Activated naive CD8-positive, alpha-beta T cell treated with anti-CD3 and anti-CD28 coated beads for 36 hours (primary cell): ENCODE data around the gene MRPL42. TPM values are rescaled to one million over a fixed set of nuclear protein-coding genes. Genes with fewer than 3 reads are reported as not detected.
"Not testable (repeated sequence)": the region's sequence is repeated elsewhere in the genome, so short reads cannot be mapped to it uniquely, and the experiment has no call there.

Experiments used
- DNase-seq: peaks from one replicate; pipeline ENCODE4 v3.0.0; 2021
- H3K27ac Mint-ChIP-seq: one replicate; pipeline ENCODE4 v1.8.0; 2022; ENCODE audit warnings: mild to moderate bottlenecking, moderate library complexity, mixed read lengths
- H3K27me3 Mint-ChIP-seq: one replicate; pipeline ENCODE4 v1.8.0; 2022; ENCODE audit warnings: mild to moderate bottlenecking, mixed read lengths
- H3K36me3 Mint-ChIP-seq: one replicate; pipeline ENCODE4 v1.8.0; 2021; ENCODE audit warnings: mild to moderate bottlenecking, mixed read lengths
- H3K4me1 Mint-ChIP-seq: one replicate; pipeline ENCODE4 v1.8.0; 2021; ENCODE audit warnings: mixed read lengths
- H3K4me3 Mint-ChIP-seq: one replicate; pipeline ENCODE4 v1.8.0; 2022; ENCODE audit warnings: mild to moderate bottlenecking, moderate library complexity, mixed read lengths
- H3K9me3 Mint-ChIP-seq: one replicate; pipeline ENCODE4 v1.8.0; 2022; ENCODE audit warnings: mixed read lengths
- total RNA-seq, 2 experiments: library from RNA; stranded (reverse); gene quantifications; one replicate each; pipeline ENCODE4 v1.2.3, GENCODE V29; 2021

Gene MRPL42
- total RNA-seq, 2 experiments from 2014 or later = 92.4 to 93.4 TPM

DNA sequence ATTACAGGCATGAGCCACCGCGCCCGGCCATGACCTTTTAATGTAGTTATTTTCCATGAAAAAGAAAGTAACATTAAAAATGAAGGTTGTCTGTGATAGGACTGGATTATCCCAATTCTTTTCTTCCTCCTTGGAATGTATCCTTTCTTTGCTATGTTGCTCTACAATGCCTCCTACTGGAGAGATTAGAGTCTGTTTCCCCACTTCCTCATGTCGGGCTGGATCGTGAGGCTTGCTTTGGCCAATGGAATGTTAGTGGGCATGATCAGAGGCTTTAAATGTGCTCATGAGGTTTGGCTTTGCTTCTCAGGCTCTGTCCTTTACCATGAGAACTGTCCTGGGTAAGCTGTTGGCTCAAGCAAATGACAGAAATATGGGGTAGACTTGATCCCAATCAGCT, 70.5 kb downstream of the MRPL42 start:
- Mint-ChIP-seq H3K4me3 (no peak overlapping the region), H3K27me3 (no peaks in the 10 kb centered on the region), H3K9me3 (no peaks in the 10 kb centered on the region), H3K4me1 (no peaks in the 10 kb centered on the region), H3K36me3 (no peaks in the 10 kb centered on the region), H3K27ac (no peak overlapping the region)
- no peak for DNase-seq

DNA sequence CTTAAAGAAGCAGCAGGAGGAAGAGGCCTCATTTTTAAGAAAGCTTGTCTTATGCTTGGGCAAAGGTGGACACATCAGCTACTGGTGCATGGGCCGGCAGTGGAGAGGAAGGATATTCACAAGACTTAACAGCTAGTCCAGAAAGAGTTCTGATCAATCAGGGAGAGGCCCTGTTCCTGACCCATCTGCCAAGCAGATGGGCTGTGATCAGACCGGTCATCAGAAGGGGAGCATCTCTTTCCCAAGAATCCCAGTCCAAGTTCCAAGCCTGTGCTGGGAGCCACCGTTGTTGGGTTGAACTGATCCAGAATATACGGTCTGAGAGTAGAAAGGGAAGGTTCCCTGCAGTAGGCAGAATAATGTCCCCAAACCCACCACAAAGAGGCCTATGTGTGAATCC, 72.5 kb downstream of the MRPL42 start:
- Mint-ChIP-seq H3K36me3 (peaks cover 3% of the 10 kb centered on the region), H3K9me3 (no peaks in the 10 kb centered on the region), H3K4me3 (no peak overlapping the region), H3K27ac (no peak overlapping the region), H3K4me1 (no peaks in the 10 kb centered on the region), H3K27me3 (no peaks in the 10 kb centered on the region)
- no peak for DNase-seq

DNA sequence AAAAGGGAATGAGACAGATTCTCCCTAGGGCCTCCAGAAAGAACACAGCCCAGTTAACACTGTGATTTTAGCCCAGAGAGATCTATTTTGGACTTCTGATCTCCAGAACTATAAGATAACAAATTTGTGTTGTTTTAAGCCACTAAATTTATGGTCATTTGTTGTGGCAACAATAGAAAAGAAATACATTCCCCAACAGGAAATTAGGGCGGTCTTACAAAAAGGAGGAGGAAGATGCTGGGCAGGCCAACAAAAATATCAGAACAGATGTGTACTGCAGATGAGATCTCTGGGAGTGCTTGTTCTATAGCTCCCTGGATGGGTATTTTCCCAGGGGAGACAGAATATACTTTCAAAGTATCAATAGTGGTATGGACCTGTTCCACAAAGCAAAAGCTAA, 73.2 kb downstream of the MRPL42 start:
- Mint-ChIP-seq H3K4me1 (peaks cover under 1% of the 10 kb centered on the region), H3K27me3 (no peaks in the 10 kb centered on the region), H3K4me3 (no peak overlapping the region), H3K9me3 (no peaks in the 10 kb centered on the region), H3K27ac (no peak overlapping the region), H3K36me3 (peaks cover 3% of the 10 kb centered on the region)
- no peak for DNase-seq

DNA sequence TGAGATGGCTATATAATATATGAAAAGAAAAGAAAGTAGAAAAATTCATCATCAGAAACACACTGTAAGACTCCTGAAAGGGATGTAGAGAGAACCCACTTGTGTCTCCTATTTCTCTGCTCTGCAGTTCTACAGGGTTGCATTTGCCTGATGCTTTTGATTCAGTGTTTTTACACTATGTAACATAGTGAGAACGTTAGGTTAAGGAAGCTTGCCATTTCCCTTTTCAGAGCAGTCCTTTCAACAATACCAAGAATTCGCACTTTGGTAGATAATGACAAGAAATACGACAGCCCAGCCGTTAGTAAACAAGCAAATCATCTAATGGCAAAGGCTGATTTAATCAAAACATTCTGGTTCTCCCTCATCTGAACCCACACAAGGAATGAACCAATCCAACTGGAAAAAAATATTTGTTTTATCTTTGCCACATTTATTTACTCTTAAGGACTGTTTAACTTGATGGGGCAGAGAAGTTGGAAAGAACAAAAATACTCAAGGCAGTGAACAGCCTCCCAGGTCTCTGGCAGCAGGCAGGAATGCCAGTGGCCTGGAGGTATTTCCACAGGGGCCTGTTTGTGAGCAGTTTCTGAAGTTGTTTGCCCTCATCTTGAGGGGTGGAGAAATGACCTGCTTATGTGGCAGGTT, 74.4 kb downstream of the MRPL42 start:
- Mint-ChIP-seq H3K4me3 (no peak overlapping the region), H3K36me3 (peaks cover 3% of the 10 kb centered on the region), H3K4me1 (peaks cover 4% of the 10 kb centered on the region), H3K27me3 (no peaks in the 10 kb centered on the region), H3K27ac (no peak overlapping the region), H3K9me3 (no peaks in the 10 kb centered on the region)
- DNase-seq = no peak

DNA sequence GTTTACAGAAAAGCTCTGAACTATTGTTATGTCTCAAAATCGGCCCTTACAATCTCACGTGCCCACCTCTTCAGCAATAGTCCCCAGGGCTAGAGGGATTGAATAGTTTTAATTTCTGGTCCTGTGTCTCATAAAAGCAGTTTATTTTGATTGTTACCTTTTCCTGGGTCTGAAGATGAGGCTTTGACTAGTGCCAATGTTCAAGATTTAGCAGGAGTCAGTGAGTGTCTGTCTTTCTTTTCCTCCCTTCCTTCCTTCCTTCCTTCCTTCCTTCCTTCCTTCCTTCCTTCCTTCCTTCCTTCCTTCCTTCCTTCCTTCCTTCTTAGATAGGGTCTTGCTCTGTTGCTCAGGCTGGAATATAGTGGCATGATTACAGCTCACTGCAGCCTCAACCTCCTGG, 80.5 kb downstream of the MRPL42 start:
- H3K4me3 Mint-ChIP-seq = no peak overlapping the region
- H3K4me1 Mint-ChIP-seq = peaks cover 4% of the 10 kb centered on the region
- no peaks in the 10 kb centered on the region for H3K9me3 Mint-ChIP-seq
- no peak overlapping the region for H3K27ac Mint-ChIP-seq
- peaks cover 3% of the 10 kb centered on the region for H3K36me3 Mint-ChIP-seq
- no peak for DNase-seq
- H3K27me3 Mint-ChIP-seq = no peaks in the 10 kb centered on the region

DNA sequence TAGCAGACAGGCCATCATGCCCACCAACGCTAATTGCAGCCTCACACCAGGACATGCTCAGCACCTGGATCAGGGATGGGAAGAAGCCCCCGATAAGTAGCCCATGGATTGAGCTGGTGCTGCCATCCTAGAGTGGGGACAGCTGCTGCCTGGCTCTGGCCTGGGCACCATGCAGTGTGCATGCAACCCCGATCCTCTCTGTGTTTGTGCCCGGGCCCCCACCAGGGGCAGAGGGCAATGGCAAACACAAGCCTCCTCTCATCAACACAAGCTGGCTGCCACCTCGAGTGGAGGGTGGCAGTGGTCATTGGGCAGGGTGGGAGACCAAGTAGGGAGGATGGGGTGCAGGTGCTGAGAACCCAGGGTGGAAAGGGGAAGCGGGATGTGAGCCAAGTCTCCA, 81.9 kb downstream of the MRPL42 start:
- Mint-ChIP-seq H3K27me3 (no peaks in the 10 kb centered on the region), H3K36me3 (no peaks in the 10 kb centered on the region), H3K27ac (no peak overlapping the region), H3K9me3 (no peaks in the 10 kb centered on the region), H3K4me1 (peaks cover 4% of the 10 kb centered on the region), H3K4me3 (no peak overlapping the region)
- no peak for DNase-seq

DNA sequence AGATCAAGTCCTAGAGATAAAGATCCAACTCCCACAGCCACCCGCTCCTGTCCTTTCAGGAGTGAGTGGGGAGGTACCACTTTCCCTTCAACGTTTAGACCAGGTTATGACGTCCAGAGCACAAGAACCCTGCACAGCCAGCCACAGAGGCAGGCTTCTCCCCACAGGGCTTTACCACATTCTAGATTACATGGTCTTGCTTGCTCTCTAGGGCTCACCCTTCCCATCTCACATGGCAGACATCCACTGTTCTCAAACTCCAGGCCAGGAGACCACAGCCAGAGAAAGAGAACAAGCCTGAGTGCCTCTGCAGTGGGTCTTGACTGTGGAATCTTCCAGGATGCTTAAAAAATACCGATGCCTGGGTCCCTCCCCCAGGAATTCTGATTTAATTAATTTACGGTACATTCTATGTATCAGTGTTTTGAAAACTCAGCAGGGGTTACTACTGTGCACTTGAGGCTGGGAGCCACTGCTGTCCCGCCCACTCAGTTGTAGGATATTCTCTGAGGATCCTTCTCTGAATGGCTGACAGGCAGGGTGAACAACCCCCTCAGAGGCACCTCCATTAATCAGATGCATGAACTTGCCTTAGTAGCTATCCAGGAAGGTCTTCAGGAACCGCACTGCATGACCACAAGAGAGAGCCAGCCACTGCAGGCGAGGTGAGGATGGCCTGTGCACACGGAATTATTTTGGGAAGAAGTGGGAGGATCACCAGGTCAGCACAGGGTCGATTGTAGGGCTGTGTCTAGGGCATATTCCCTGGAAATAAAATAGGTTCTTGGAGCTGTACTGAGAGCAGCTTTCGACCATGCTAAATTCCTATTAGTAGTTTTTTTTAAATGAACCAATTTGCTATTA, 83.7 kb downstream of the MRPL42 start:
- Mint-ChIP-seq H3K4me1 (no peaks in the 10 kb centered on the region), H3K36me3 (no peaks in the 10 kb centered on the region), H3K27me3 (no peaks in the 10 kb centered on the region), H3K27ac (no peak overlapping the region), H3K4me3 (no peak overlapping the region), H3K9me3 (no peaks in the 10 kb centered on the region)
- no peak for DNase-seq

DNA sequence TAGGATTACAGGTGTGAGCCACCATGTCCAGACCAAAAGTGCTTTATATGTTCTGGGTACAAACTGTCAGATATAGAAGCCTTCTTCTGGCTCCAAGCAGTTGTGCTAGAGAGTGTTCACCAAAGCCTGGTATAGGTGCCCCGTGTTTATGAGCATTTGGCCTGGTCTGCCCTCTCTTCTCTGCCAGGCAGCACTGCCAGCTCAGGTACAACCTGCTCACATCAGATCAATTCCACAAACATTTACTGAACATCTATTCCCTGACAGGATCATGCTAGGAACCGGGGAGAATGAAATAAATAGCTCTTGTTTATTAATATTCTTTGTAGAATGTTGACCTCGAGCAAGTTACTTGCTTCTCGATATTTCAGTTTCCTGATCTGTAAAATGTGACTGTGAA, 85.1 kb downstream of the MRPL42 start:
- H3K36me3 Mint-ChIP-seq = no peaks in the 10 kb centered on the region
- no peaks in the 10 kb centered on the region for H3K27me3 Mint-ChIP-seq
- no peaks in the 10 kb centered on the region for H3K9me3 Mint-ChIP-seq
- H3K27ac Mint-ChIP-seq = no peak overlapping the region
- no peak overlapping the region for H3K4me3 Mint-ChIP-seq
- DNase-seq = no peak
- H3K4me1 Mint-ChIP-seq = no peaks in the 10 kb centered on the region

GRCh38 chr12:93557879-93558278, 90.6 kb downstream of the MRPL42 start:
- not testable (repeated sequence) for H3K27me3 Mint-ChIP-seq, H3K4me1 Mint-ChIP-seq, H3K4me3 Mint-ChIP-seq, H3K27ac Mint-ChIP-seq, DNase-seq
- Mint-ChIP-seq H3K36me3 (peaks cover 18% of the 10 kb centered on the region), H3K9me3 (peaks cover 15% of the 10 kb centered on the region)

DNA sequence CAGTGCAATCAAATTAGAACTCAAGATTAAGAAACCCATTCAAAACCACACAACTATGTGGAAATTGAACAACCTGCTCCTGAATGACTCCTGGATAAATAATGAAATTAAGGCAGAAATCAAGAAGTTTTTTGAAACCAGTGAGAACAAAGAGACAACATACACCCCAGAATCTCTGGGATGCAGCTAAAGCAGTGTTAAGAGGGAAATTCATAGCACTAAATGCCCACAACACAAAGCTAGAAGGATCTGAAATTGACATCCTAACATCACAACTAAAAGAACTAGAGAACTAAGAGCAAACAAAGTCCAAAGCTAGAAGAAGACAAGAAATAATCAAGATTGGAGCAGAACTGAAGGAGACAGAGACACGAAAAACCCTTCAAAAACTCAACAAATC, 91.4 kb downstream of the MRPL42 start:
- H3K27me3 Mint-ChIP-seq, H3K27ac Mint-ChIP-seq, DNase-seq, H3K4me1 Mint-ChIP-seq, H3K4me3 Mint-ChIP-seq: not testable (repeated sequence)
- H3K36me3 Mint-ChIP-seq = peaks cover 18% of the 10 kb centered on the region
- peaks cover 15% of the 10 kb centered on the region for H3K9me3 Mint-ChIP-seq

DNA sequence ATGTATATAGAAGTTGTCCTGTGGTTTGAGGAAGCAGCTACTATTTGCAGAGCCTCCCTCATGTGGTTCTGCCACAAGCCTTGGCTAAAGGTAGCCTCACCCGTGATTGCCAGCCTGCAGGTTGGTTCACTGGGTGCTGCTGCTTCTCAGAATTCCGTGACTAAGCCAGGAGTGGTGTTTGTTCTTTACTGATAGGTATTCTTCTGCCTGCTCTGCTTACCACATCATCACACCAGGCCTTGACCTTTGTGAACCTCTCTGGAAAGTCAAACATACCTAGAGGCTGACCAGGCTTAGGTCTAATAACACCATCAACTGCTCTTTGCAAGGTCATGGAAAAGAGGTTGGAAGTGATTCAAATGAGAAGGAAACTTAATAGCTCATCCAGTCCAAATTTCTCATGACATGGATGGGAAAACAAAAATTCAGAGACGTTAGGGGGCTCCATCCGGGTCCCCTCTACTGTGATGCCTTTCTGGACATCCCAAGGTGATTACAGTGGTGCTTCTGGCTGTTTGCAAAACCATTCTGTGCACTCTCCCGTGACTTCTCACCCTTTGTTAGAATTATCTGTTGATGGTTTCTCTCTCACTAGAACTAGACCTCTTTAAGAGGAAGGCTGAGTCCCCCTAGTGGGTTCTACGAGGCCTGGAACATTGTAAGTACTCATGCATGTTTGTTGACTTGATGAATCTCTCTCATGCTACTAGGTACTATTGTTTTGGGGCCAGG, 96.7 kb downstream of the MRPL42 start:
- no peak for DNase-seq
- Mint-ChIP-seq H3K36me3 (peaks cover 8% of the 10 kb centered on the region), H3K9me3 (peaks cover 5% of the 10 kb centered on the region), H3K4me3 (no peak overlapping the region), H3K27me3 (no peaks in the 10 kb centered on the region), H3K27ac (no peak overlapping the region), H3K4me1 (peaks cover 4% of the 10 kb centered on the region)

DNA sequence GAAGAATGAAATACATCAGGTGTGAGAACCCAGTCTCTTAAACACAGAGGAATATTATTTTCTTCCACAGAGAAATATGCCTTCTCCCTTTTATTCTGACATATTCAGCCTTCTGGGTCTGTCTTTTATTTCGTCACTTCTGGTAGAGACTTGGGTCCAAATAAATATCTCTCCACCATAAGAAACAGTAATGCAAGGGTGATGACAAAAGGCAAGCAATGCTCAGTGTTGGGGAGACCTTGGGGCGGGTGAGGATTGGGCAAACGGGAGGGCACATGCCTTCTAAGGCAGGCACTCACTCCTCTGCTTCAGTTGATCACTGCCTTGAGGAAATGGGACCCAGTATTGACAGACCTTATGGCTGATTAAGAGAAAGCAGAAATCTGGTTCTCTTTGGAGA, 98.4 kb downstream of the MRPL42 start:
- H3K4me1 Mint-ChIP-seq = peaks cover 9% of the 10 kb centered on the region
- H3K27ac Mint-ChIP-seq = no peak overlapping the region
- H3K4me3 Mint-ChIP-seq = no peak overlapping the region
- no peaks in the 10 kb centered on the region for H3K27me3 Mint-ChIP-seq
- no peaks in the 10 kb centered on the region for H3K9me3 Mint-ChIP-seq
- peaks cover 3% of the 10 kb centered on the region for H3K36me3 Mint-ChIP-seq
- no peak for DNase-seq

Other genes starting within 250 kb of the MRPL42 start
- gene NUDT4, start 89.6 kb upstream of the MRPL42 start, total RNA-seq = 10 to 100 TPM; 77.2 to 85.5 TPM
- 100 to 1,000 TPM; 228 to 235 TPM for gene UBE2N, start 25.6 kb upstream of the MRPL42 start, total RNA-seq
- gene SOCS2, start 105.2 kb downstream of the MRPL42 start, total RNA-seq = 10 to 100 TPM; 25.8 to 27.0 TPM
- 1 to 10 TPM; 6.0 to 8.7 TPM for gene CRADD, start 209.9 kb downstream of the MRPL42 start, total RNA-seq